CD4-positive, alpha-beta memory T cell (primary cell): ENCODE results near the gene SPATA17. TPM values are rescaled to one million over a fixed set of nuclear protein-coding genes. Genes with fewer than 3 reads are reported as not detected.

Experiments
- CTCF ChIA-PET: fragments of 350-600 bp; sonication (Branson Sonifier 250); formaldehyde crosslinking; loops from one replicate; lab custom pipeline; 2021; ENCODE audit warnings: inconsistent platforms; ENCODE audit not compliant: partially characterized antibody; lab: Charles Lee
- POLR2A ChIA-PET: fragments of 350-600 bp; sonication (Branson Sonifier 250); formaldehyde crosslinking; loops from one replicate; lab custom pipeline; 2021; ENCODE audit not compliant: partially characterized antibody; lab: Charles Lee
- DNase-seq, 5 donors: peaks; one replicate each; pipeline versions ENCODE4 v3.0.0 to v3.0.0-alpha.2; 2020 to 2022; ENCODE audit warnings: mixed read lengths in 1 of 5
- H3K27ac ChIP-seq: one replicate; pipeline ENCODE4 v1.7.0; 2013; ENCODE audit warnings: low read depth, low read length
- H3K27me3 ChIP-seq: 2 replicates; pipeline ENCODE4 v1.7.0; 2013; ENCODE audit warnings: mild to moderate bottlenecking, low read length, moderate library complexity; ENCODE audit not compliant: insufficient read depth
- H3K36me3 ChIP-seq: 2 replicates; pipeline ENCODE4 v1.7.0; 2013; ENCODE audit warnings: mild to moderate bottlenecking, low read length, moderate library complexity; ENCODE audit not compliant: insufficient read depth
- H3K4me1 ChIP-seq: 2 replicates; pipeline ENCODE4 v1.7.0; 2013; ENCODE audit warnings: mild to moderate bottlenecking, low read length, moderate library complexity; ENCODE audit not compliant: insufficient read depth
- H3K4me3 ChIP-seq, 2 donors: one replicate each; pipeline ENCODE4 v1.7.0; 2013; ENCODE audit warnings: low read length in 2 of 2, mild to moderate bottlenecking in 1 of 2
- H3K9me3 ChIP-seq, 2 donors: one replicate each; pipeline ENCODE4 v1.7.0; 2013; ENCODE audit warnings: low read length in 2 of 2, control low read depth in 1 of 2; ENCODE audit not compliant: control insufficient read depth in 1 of 2
- H3K27ac Mint-ChIP-seq, 7 donors: one replicate each; pipeline ENCODE4 v1.8.0; 2020 to 2021; ENCODE audit warnings: mixed read lengths in 7 of 7, mild to moderate bottlenecking in 6 of 7, inconsistent platforms in 3 of 7, moderate library complexity in 3 of 7
- H3K27me3 Mint-ChIP-seq, 2 donors: one replicate each; pipeline ENCODE4 v1.8.0; 2020 to 2021; ENCODE audit warnings: mixed read lengths in 2 of 2
- H3K36me3 Mint-ChIP-seq, 2 donors: one replicate each; pipeline ENCODE4 v1.8.0; 2020 to 2021; ENCODE audit warnings: mixed read lengths in 2 of 2, inconsistent platforms in 1 of 2, mild to moderate bottlenecking in 1 of 2
- H3K4me1 Mint-ChIP-seq, 4 donors: one replicate each; pipeline ENCODE4 v1.8.0; 2020 to 2021; ENCODE audit warnings: mixed read lengths in 4 of 4, mild to moderate bottlenecking in 1 of 4
- H3K4me3 Mint-ChIP-seq, 8 donors: one replicate each; pipeline ENCODE4 v1.8.0; 2020 to 2021; ENCODE audit warnings: mixed read lengths in 8 of 8, mild to moderate bottlenecking in 7 of 8, moderate library complexity in 6 of 8, inconsistent platforms in 3 of 8
- H3K9me3 Mint-ChIP-seq, 8 donors: one replicate each; pipeline ENCODE4 v1.8.0; 2020 to 2021; ENCODE audit warnings: mixed read lengths in 8 of 8, mild to moderate bottlenecking in 5 of 8, inconsistent platforms in 3 of 8, moderate library complexity in 1 of 8
- intact Hi-C: fragments of 100-400 bp; cut with micrococcal nuclease; formaldehyde crosslinking; loops from one replicate; pipeline ENCODE4 v1.15.1; 2023
- polyA plus RNA-seq, 2 donors: library from polyadenylated mRNA; unstranded; fragments of 300-500 nt; fragmentation: Illumina TruSeq; gene quantifications; one replicate each; pipeline ENCODE4 v1.2.3, GENCODE V29; 2021
- total RNA-seq, 2 experiments: library from RNA; stranded (reverse); gene quantifications; one replicate each; pipeline ENCODE4 v1.2.3, GENCODE V29; 2021

Gene SPATA17
- total and polyA plus RNA-seq, 4 experiments from 2014 or later, result not detected

DNA sequence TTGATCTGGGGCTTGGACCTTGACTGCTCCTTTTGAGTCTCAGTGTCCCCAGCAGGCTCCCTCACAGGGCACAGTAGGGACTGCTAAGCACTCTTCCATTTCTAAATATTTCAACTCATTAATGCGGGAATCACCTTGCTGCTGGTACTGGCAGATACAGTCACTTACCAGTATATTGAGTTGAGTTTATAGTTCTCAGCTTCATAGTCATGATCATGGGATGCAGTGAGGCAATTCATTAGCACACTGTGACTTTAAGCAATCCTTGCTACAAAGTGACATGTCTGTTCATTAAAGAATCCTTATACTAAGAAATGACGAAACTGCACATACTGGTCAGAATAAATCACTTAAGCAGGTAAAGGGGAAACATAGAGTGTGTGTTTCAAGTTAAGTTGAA is 240.8 kb downstream of the SPATA17 start:
- H3K27ac ChIP-seq, result no peak overlapping the region
- no peaks in the 10 kb centered on the region for H3K27me3 ChIP-seq
- H3K36me3 ChIP-seq, result no peaks in the 10 kb centered on the region
- H3K4me1 Mint-ChIP-seq, result no peaks in the 10 kb centered on the region
- H3K27me3 Mint-ChIP-seq, result no peaks in the 10 kb centered on the region
- CTCF ChIA-PET, result no interaction called here
- H3K27ac Mint-ChIP-seq, result no peak overlapping the region
- H3K9me3 ChIP-seq, result no peaks in the 10 kb centered on the region
- H3K4me3 Mint-ChIP-seq, result no peak overlapping the region
- intact Hi-C loops, result no loop called here
- DNase-seq, result no peak
- no peaks in the 10 kb centered on the region for H3K4me1 ChIP-seq
- H3K36me3 Mint-ChIP-seq, result no peaks in the 10 kb centered on the region
- no peak overlapping the region for H3K4me3 ChIP-seq
- POLR2A ChIA-PET, result no interaction called here
- peaks cover 0 to 5% (median 0%) of the 10 kb centered on the region in 8 donors for H3K9me3 Mint-ChIP-seq

DNA sequence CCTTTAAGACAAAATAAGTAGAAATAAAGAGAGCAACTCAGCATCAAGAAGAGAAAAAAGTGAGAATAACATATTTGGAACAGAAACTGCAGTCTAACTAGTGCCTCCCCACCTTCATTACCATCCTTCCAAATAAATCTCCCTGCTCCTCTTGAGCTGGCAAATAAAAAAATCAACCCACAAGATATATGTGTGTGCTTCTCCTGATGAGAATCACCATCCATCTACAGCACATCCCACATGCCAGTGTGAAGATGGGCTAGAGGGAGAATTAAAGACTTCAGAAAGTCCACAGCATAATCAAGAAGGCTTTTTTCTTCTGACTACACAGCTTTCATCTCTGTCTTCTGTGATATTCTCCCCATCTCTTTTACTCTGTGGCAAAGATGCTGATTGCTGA is 244.1 kb downstream of the SPATA17 start:
- POLR2A ChIA-PET, result no interaction called here
- H3K9me3 ChIP-seq, result no peaks in the 10 kb centered on the region
- H3K4me1 Mint-ChIP-seq, result no peaks in the 10 kb centered on the region
- H3K36me3 Mint-ChIP-seq, result no peaks in the 10 kb centered on the region
- intact Hi-C loops, result no loop called here
- H3K4me3 ChIP-seq, result no peak overlapping the region
- H3K9me3 Mint-ChIP-seq, result peaks cover 0 to 5% (median under 1%) of the 10 kb centered on the region in 8 donors
- no peaks in the 10 kb centered on the region for H3K27me3 Mint-ChIP-seq
- CTCF ChIA-PET, result no interaction called here
- DNase-seq, result no peak
- no peak overlapping the region for H3K27ac ChIP-seq
- no peaks in the 10 kb centered on the region for H3K4me1 ChIP-seq
- no peaks in the 10 kb centered on the region for H3K27me3 ChIP-seq
- H3K36me3 ChIP-seq, result no peaks in the 10 kb centered on the region
- H3K27ac Mint-ChIP-seq, result no peak overlapping the region
- no peak overlapping the region for H3K4me3 Mint-ChIP-seq

DNA sequence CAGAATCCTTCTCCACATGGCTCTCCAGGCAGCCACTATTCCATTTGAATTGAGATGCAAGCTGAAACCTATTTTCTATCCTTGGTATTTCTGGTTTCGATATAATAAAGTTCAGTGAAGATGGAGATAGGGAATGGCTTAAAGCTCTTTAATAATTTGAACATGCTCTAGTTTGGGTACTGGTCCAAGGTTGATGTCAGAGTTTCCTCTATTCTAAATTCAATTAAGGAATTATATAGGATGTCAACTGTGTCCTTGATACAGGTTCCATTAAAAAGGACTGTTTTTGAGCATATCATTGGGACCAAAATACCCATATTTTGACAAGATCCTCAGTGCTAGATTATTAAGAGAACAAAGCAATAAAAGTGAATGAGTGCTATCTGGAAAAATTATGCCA is 245.3 kb downstream of the SPATA17 start:
- ChIA-PET POLR2A (no interaction called here), CTCF (no interaction called here)
- H3K4me3 Mint-ChIP-seq, result no peak overlapping the region
- H3K27me3 ChIP-seq, result no peaks in the 10 kb centered on the region
- no peaks in the 10 kb centered on the region for H3K27me3 Mint-ChIP-seq
- H3K36me3 ChIP-seq, result no peaks in the 10 kb centered on the region
- H3K9me3 Mint-ChIP-seq, result peaks cover 0 to 5% (median 0%) of the 10 kb centered on the region in 8 donors
- no peaks in the 10 kb centered on the region for H3K36me3 Mint-ChIP-seq
- no peaks in the 10 kb centered on the region for H3K4me1 ChIP-seq
- H3K9me3 ChIP-seq, result no peaks in the 10 kb centered on the region
- H3K27ac Mint-ChIP-seq, result no peak overlapping the region
- intact Hi-C loops, result no loop called here
- H3K27ac ChIP-seq, result no peak overlapping the region
- H3K4me3 ChIP-seq, result no peak overlapping the region
- H3K4me1 Mint-ChIP-seq, result no peaks in the 10 kb centered on the region
- no peak for DNase-seq

DNA sequence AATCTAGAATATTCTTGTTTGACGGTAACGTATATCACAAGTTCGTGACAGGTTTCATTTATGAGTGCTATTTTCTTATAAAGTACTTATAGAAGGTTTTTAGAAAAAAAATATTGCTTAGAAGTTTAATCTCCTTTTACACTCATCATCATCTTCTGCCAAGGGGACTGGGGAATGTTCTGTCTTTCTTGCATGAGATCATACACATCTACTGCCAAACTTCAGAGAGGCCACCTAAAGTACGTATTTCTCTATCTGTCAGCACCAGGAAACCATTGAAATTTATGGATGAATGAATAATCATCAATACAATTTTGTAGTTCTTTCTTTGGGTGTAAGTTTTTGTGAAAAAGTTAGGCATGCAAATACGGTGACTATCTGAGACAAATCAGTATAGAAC is 245.8 kb downstream of the SPATA17 start:
- H3K4me1 Mint-ChIP-seq, result no peaks in the 10 kb centered on the region
- H3K9me3 Mint-ChIP-seq, result peaks cover 0 to 3% (median 0%) of the 10 kb centered on the region in 8 donors
- H3K27me3 ChIP-seq, result no peaks in the 10 kb centered on the region
- H3K4me1 ChIP-seq, result no peaks in the 10 kb centered on the region
- no peak overlapping the region for H3K27ac ChIP-seq
- CTCF ChIA-PET, result no interaction called here
- no peak for DNase-seq
- H3K27ac Mint-ChIP-seq, result no peak overlapping the region
- H3K36me3 ChIP-seq, result no peaks in the 10 kb centered on the region
- H3K36me3 Mint-ChIP-seq, result no peaks in the 10 kb centered on the region
- POLR2A ChIA-PET, result no interaction called here
- no peak overlapping the region for H3K4me3 ChIP-seq
- intact Hi-C loops, result no loop called here
- H3K9me3 ChIP-seq, result no peaks in the 10 kb centered on the region
- no peak overlapping the region for H3K4me3 Mint-ChIP-seq
- no peaks in the 10 kb centered on the region for H3K27me3 Mint-ChIP-seq

DNA sequence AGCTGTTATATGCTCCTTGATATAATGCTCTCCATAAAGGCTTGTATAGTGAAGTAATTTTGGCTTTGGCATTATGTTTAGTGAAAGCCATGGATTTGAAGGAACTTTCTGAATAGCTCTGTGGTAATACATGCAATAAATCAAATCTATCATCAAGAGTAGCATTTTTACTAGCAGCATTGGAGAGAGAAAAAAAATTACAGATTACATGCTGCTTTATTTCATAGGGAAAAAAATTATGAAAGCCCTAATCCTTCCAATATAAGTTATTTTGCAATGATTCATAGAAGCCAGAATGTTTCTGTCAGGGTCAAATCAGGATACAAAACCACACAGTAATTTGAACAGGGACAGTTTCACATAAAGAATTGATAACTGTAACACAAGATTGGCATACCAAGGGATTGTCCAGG is 250.0 kb downstream of the SPATA17 start:
- intact Hi-C loops, result no loop called here
- peaks cover 0 to 2% (median 0%) of the 10 kb centered on the region in 8 donors for H3K9me3 Mint-ChIP-seq

DNA sequence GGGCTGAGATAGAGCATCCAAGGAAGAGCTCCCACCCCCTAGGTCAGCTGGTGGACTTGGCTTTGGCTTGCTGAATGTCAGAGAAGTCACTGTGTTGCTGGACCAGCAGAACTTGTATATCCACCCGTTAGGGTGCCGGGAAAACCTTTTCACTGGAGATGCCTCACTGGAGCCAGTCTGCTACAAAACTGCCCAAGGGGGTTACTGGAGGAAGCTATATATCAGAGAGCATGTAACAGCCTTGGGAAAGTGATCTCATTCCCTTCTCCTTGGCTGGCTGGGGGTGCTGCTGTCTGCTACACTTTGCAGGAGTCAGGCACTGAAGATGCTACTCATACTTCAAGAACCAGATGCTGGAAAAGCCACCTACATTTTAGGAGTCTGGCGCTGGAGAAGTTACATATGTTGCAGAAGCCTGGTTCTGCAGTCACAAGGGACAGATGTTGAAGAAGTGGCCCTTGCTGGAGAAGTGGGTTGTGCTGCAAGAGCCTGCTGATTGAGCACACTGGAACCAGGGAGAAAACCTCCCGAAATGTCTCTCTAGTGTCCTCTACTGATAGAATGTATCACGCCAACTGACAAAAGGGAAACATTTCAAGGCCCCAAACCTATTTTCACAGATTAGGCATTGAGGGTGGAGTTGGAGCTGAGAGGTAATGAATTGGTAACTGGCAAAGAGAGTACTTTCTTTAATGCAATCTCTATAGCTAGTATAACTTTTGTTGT is 250.6 kb downstream of the SPATA17 start:
- ChIA-PET POLR2A (no interaction called here), CTCF (no interaction called here)
- Histone ChIP-seq H3K4me1 (no peaks in the 10 kb centered on the region), H3K27me3 (no peaks in the 10 kb centered on the region), H3K4me3 (no peak overlapping the region), H3K9me3 (peaks cover 0 to 2% of the 10 kb centered on the region in 2 donors), H3K27ac (no peak overlapping the region), H3K36me3 (no peaks in the 10 kb centered on the region)
- no peak overlapping the region for H3K4me3 Mint-ChIP-seq
- no peak overlapping the region for H3K27ac Mint-ChIP-seq
- H3K9me3 Mint-ChIP-seq, result peaks cover 0 to 2% (median 0%) of the 10 kb centered on the region in 8 donors
- H3K27me3 Mint-ChIP-seq, result no peaks in the 10 kb centered on the region
- no peaks in the 10 kb centered on the region for H3K4me1 Mint-ChIP-seq
- H3K36me3 Mint-ChIP-seq, result no peaks in the 10 kb centered on the region
- no peak for DNase-seq
- intact Hi-C loops, result no loop called here

More for the DNA sequence above, 250.0 kb downstream of the SPATA17 start:
- CTCF ChIA-PET, result no interaction called here
- Mint-ChIP-seq H3K27ac (no peak overlapping the region), H3K27me3 (no peaks in the 10 kb centered on the region), H3K4me1 (no peaks in the 10 kb centered on the region), H3K36me3 (no peaks in the 10 kb centered on the region), H3K4me3 (no peak overlapping the region)
- Histone ChIP-seq H3K4me1 (no peaks in the 10 kb centered on the region), H3K27me3 (no peaks in the 10 kb centered on the region), H3K36me3 (no peaks in the 10 kb centered on the region), H3K27ac (no peak overlapping the region), H3K9me3 (no peaks in the 10 kb centered on the region), H3K4me3 (no peak overlapping the region)
- no peak for DNase-seq
- POLR2A ChIA-PET, result no interaction called here

DNA sequence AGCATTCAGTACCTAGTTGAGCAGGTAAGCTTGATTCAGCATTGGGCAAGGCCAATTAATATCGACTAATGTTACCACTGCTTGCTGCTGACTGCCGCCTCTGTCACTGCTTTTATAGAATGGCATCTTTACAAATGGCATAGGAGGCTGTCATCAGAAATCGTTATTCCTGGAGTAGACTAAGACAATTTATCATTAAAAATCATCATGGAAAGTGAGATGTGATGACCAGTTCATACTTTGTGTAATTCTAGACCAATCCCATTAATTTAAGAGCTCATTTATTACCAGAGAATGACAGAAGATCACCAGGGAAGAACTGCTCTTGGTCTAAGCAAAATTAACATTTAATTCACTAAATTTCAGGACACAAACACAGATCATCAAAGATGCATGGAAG is 254.0 kb downstream of the SPATA17 start:
- ChIA-PET POLR2A (no interaction called here), CTCF (no interaction called here)
- Histone ChIP-seq H3K36me3 (no peaks in the 10 kb centered on the region), H3K4me1 (no peaks in the 10 kb centered on the region), H3K27me3 (no peaks in the 10 kb centered on the region), H3K9me3 (peaks cover 0 to 4% of the 10 kb centered on the region in 2 donors), H3K4me3 (no peak overlapping the region), H3K27ac (no peak overlapping the region)
- intact Hi-C loops, result no loop called here
- no peaks in the 10 kb centered on the region for H3K36me3 Mint-ChIP-seq
- no peaks in the 10 kb centered on the region for H3K27me3 Mint-ChIP-seq
- H3K4me3 Mint-ChIP-seq, result no peak overlapping the region
- no peaks in the 10 kb centered on the region for H3K4me1 Mint-ChIP-seq
- no peak for DNase-seq
- H3K9me3 Mint-ChIP-seq, result peaks cover 0 to 8% (median under 1%) of the 10 kb centered on the region in 8 donors
- H3K27ac Mint-ChIP-seq, result no peak overlapping the region
